Testis (tissue), 2 donors: ENCODE measurements around the gene HOXD13.

Experiments
- POLR2A ChIP-seq: fragments of 450-650 bp; IDR thresholded peaks from one replicate; pipeline ENCODE4 v1.6.1; 2017; ENCODE audit warnings: antibody characterized with exemption, mild to moderate bottlenecking, moderate library complexity
- TF ChIP-seq, protein P1 (sequence below), 3 experiments: fragments of 450-650 bp in 2 of 3; fragments of 200-600 bp in 1 of 3; sonication (generic) in 1 of 3; IDR thresholded peaks; one replicate each; pipeline ENCODE4 v1.5.1; 2016 to 2019; ENCODE audit warnings: antibody characterized with exemption in 3 of 3, mild to moderate bottlenecking in 2 of 3, moderate library complexity in 1 of 3

- TF ChIP-seq, protein P1, sequence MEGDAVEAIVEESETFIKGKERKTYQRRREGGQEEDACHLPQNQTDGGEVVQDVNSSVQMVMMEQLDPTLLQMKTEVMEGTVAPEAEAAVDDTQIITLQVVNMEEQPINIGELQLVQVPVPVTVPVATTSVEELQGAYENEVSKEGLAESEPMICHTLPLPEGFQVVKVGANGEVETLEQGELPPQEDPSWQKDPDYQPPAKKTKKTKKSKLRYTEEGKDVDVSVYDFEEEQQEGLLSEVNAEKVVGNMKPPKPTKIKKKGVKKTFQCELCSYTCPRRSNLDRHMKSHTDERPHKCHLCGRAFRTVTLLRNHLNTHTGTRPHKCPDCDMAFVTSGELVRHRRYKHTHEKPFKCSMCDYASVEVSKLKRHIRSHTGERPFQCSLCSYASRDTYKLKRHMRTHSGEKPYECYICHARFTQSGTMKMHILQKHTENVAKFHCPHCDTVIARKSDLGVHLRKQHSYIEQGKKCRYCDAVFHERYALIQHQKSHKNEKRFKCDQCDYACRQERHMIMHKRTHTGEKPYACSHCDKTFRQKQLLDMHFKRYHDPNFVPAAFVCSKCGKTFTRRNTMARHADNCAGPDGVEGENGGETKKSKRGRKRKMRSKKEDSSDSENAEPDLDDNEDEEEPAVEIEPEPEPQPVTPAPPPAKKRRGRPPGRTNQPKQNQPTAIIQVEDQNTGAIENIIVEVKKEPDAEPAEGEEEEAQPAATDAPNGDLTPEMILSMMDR (IDR thresholded peaks at IDR 0.05) = no peak
- no peak for TF ChIP-seq POLR2A
Observed at GRCh38 chr2:176085120-176085788, 7.3 kb upstream of the HOXD13 start.
